GM21825 (cell line): ENCODE measurements around the gene OVCA2.

ENCODE experiments used
- ATAC-seq: cut with Tn5 transposase; IDR thresholded peaks from one replicate; pipeline ENCODE4 v1.9.1; 2021; ENCODE audit warnings: mild to moderate bottlenecking, moderate library complexity; ENCODE audit not compliant: unreplicated experiment

Gene OVCA2

DNA sequence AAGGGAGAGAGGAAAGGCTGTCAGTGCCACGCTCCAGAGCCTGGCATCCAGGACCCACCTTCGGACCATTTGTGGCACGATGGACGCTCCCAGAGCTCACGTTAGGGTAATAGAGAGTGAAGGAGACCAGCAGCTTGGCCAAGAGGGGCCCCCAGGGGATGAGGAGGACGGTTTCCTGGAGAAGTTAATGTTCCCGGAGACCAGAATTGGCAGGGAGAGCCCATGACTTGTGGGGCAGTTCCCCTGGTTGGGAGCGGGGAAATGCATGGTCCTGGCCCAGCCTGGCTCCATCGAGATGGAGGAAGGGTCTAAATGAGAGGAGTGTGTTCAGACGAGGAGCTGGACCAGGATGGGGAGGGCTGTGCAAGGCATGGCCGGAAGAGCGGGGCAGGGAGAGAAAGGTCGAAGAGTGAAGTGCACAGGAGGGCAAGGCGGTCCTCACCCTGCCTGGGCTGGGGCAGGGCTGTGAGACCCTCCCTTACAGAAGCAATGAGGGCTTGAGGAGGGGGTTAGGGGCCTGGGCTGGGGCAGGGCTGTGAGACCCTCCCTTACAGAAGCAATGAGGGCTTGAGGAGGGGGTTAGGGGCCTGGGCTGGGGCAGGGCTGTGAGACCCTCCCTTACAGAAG, 10.2 kb downstream of the OVCA2 start:
- no peak for ATAC-seq

GRCh38 chr17:2053380-2054261, 11.8 kb downstream of the OVCA2 start:
- no peak for ATAC-seq

DNA sequence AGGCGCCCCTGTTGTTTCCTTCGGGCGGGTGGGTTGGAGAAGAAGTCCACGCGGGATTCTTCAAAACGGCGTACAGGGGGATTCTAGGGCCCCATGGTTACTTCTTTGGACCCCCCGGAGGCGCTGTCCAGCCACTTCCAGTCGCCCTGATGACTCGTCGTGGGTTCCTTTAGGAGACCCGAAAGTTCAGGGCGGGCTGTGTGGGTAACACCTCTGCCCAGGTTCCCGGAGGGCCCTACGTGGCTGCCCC, 12.4 kb downstream of the OVCA2 start:
- ATAC-seq, result no peak

GRCh38 chr17:2054512-2055291, 12.9 kb downstream of the OVCA2 start, which contains the start of gene HIC1:
Gene HIC1, plus strand, starts transcription at chr17:2055103. Its CDS starts 1,588 bp downstream, at chr17:2056691.
- ATAC-seq, result no peak

DNA sequence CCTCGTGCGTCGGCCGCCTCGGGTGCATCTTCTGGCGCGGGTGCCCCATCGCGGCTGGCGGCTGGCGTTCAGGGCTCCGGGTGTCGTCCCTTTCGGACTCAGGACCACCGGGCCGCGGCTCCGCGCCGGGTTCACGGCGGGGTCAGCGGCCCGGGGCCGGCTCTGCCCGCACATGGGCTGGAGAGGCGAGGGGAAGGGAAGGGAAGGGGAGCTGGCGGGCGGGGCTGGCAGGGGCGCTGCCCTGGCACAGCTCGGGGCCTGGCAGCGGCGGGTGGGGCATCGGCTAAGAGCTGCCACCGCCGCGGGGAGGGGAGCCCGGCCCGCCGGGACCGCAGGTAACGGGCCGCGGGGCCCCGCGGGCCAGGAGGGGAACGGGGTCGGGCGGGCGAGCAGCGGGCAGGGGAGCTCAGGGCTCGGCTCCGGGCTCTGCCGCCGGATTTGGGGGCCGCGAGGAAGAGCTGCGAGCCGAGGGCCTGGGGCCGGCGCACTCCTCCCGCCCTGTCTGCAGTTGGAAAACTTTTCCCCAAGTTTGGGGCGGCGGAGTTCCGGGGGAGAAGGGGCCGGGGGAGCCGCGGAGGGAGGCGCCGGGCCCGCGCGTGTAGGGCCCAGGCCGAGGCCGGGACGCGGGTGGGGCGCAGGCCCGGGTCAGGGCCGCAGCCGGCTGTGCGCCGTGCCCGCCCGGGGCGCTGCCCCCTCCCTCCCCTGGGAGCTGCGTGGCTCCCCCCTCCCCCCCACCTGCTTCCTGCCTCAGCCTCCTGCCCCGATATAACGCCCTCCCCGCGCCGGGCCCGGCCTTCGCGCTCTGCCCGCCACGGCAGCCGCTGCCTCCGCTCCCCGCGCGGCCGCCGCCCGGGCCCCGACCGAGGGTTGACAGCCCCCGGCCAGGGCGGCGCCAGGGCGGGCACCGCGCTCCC, 13.7 kb downstream of the OVCA2 start:
- ATAC-seq, result no peak

- no peak for ATAC-seq
Measured at GRCh38 chr17:2056206-2057174, 14.7 kb downstream of the OVCA2 start.

DNA sequence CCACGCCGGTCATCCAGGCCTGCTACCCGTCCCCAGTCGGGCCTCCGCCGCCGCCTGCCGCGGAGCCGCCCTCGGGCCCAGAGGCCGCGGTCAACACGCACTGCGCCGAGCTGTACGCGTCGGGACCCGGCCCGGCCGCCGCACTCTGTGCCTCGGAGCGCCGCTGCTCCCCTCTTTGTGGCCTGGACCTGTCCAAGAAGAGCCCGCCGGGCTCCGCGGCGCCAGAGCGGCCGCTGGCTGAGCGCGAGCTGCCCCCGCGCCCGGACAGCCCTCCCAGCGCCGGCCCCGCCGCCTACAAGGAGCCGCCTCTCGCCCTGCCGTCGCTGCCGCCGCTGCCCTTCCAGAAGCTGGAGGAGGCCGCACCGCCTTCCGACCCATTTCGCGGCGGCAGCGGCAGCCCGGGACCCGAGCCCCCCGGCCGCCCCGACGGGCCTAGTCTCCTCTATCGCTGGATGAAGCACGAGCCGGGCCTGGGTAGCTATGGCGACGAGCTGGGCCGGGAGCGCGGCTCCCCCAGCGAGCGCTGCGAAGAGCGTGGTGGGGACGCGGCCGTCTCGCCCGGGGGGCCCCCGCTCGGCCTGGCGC, 15.4 kb downstream of the OVCA2 start:
- no peak for ATAC-seq

GRCh38 chr17:2057760-2058585, 16.2 kb downstream of the OVCA2 start:
- ATAC-seq, result no peak

DNA sequence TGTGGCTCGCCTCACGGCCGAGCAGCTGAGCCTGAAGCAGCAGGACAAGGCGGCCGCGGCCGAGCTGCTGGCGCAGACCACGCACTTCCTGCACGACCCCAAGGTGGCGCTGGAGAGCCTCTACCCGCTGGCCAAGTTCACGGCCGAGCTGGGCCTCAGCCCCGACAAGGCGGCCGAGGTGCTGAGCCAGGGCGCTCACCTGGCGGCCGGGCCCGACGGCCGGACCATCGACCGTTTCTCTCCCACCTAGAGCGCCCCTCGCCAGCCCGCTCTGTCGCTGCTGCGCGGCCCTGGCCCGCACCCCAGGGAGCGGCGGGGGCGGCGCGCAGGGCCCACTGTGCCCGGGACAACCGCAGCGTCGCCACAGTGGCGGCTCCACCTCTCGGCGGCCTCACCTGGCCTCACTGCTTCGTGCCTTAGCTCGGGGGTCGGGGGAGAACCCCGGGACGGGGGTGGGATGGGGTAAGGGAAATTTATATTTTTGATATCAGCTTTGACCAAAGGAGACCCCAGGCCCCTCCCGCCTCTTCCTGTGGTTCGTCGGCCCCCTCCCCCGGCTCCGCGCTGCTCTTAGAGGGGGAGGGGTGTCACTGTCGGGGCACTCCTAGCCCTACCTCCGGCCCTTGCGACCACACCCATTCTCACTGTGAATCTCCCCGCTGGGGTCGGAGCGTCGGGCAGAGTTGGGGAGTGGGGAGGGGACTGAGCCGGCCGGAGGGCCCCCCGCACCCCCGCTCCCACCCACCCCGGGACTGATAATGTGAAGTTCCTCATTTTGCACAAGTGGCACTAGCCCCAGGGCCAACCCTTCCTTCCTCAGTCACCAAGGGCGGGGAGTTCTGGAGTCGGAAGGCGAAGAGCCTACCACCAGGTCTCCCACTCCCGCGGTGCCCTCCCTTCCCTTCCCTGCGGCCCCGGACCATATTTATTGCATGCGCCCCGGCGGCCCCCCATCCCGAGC, 17.0 kb downstream of the OVCA2 start:
- ATAC-seq, result no peak

DNA sequence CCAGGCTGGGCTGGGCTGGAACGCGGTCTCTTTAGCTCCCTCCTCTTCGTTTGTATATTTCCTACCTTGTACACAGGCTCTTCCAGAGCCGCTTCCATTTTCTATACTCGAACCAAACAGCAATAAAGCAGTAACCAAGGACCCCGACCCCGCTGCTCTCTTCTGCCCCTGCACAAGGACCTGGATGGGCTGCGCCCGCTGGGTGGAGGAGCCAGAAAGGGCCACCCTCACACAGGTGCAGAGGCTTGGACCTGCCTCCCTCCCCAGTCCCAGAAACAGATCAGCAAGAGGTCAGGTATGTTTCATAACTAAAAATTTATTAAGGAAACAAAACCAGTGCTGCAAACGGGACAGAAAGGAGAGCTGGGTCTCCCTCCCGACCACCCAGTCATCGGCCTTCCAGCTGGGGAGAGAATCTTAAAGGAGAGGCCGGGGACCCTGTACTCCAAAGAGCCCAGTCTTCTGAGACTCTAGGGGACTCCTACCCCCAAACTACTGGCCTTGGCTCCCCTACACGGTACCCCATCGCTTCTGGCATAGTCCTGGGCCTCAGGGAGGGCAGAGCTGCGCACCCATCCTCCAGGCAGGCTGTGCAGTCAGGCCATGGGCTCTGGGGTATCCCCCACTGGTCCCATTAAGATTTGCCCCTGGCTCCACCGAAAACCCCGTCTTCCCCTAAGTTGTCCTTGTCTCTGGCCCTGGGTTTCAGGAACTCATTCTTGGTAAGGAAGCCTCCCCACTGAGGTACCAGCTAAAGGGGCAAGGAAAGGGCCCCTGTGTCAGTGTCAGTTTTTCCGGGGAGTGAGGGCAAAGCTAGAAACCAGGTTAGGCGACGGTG, 17.9 kb downstream of the OVCA2 start:
- ATAC-seq, result no peak

GRCh38 chr17:2060385-2060658, 18.5 kb downstream of the OVCA2 start:
- ATAC-seq, result no peak

- ATAC-seq, result no peak
Measured at GRCh38 chr17:2060681-2061440, 19.0 kb downstream of the OVCA2 start.

DNA sequence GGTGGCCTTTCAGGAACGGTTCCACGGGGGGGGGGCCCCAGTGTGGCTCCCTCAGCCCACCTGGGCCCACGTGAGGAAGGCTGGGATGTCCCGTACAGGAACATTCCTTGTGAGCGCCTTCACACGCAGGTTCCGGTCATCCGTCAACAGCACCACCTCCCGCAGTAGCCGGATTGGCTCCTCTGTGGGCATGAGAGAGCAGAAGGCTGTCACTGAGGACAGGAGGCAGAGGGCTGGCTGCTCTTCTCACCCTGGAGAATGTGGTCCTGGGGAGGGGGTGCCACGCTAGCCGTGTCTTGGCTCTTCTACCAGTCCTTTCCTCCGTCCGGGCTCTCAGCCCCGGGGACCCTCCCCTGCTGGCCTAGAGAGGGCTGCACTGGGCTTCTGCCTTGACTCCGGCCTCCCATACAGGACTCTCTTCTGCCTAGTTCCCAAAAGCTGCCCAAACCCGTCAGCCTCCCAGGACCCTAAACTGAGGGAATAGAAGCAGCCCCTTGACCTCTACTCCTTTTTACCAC, 19.7 kb downstream of the OVCA2 start:
- ATAC-seq, result no peak

DNA sequence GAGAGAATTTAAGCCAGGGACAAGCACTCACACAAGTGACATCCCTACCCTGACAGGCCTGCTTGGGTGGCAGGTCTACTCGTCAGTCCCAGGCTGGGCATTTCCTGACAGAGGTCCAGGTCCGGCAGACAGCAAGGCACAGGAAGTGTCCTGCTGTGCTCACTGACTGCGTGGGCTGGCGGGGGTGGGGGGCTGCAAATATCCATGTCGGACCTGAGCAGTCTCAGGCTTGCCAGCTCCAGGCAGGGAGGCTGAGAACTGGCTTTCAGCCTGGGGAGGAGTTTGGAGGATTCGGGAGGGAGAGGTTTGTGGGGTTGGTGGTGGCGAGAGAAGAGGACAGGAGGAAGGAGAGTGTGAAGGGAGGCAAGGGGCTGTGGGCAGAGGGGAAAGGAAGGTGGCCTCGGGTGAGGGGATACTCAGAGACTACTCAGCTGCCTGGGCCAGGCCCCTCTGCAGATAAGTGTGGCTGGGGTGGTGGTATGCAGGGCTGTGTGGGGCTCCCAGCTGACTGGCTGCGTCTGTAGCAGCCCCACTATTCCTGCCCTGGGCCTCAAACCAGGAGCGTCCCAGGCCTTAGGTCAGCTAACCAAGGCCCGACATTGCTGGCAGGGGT, 20.9 kb downstream of the OVCA2 start:
- no peak for ATAC-seq
